OCI-LY3 (cell line): ENCODE results near the gene KCNMA1.

Experiments used
- EZH2phosphoT487 ChIP-seq: fragments of 200-600 bp; shearing (Covaris generic); IDR thresholded peaks from 2 replicates; pipeline ENCODE4 v1.6.1; 2018; ENCODE audit warnings: antibody characterized with exemption, mixed run types, low read depth
- TF ChIP-seq, protein P1 (sequence below): fragments of 200-600, 300-600 bp; sonication (generic); IDR thresholded peaks from 2 replicates; pipeline ENCODE4 v1.5.1; 2014; ENCODE audit warnings: antibody characterized with exemption, low read length, low read depth

DNA sequence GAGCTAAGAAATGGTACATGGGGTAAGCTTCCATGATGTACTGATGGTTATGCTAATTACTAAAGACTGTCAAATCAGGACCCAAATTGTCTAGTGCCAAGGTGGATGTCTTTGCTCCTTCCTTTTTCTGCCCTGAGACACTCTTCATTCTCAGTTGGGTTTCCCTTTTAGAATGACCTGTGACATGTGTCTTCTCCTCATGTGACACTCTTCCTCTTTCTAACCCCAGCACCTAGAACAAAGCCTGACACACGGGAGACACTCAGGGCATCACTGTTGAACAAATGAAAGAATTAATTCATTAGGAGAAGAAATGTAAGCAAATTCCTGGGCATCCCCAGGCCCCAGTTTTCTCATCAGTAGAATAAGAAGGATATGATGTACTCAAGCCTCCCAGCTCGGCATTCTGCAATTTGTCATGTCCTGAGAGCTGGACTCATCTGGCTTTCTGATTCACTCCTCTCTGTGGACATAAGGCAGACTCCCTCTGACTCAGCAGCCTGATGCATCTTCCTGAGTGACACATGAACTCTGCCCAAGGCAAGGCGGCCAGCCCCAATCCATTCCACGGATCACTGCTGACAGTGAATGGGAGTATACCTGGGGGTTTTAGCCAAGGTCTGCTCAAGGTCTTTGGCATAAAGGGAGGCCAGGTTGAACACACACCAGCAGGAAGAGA is 473.8 kb downstream of the KCNMA1 start:
- TF ChIP-seq, protein P1, sequence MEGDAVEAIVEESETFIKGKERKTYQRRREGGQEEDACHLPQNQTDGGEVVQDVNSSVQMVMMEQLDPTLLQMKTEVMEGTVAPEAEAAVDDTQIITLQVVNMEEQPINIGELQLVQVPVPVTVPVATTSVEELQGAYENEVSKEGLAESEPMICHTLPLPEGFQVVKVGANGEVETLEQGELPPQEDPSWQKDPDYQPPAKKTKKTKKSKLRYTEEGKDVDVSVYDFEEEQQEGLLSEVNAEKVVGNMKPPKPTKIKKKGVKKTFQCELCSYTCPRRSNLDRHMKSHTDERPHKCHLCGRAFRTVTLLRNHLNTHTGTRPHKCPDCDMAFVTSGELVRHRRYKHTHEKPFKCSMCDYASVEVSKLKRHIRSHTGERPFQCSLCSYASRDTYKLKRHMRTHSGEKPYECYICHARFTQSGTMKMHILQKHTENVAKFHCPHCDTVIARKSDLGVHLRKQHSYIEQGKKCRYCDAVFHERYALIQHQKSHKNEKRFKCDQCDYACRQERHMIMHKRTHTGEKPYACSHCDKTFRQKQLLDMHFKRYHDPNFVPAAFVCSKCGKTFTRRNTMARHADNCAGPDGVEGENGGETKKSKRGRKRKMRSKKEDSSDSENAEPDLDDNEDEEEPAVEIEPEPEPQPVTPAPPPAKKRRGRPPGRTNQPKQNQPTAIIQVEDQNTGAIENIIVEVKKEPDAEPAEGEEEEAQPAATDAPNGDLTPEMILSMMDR, result no peak
- no peak for TF ChIP-seq EZH2phosphoT487
